K562 (cell line): ENCODE measurements around the gene TMEM178A.
"Not testable (repeated sequence)": the region's sequence is repeated elsewhere in the genome, so short reads cannot be mapped to it uniquely, and the experiment has no call there.

Source experiments
- ARID4B ChIP-seq: sonication (generic); formaldehyde crosslinking; IDR thresholded peaks from 2 replicates; pipeline ENCODE4 v1.8.0; 2022; ENCODE audit warnings: mild to moderate bottlenecking, missing genetic modification reagents
- ATF6 ChIP-seq: sonication (generic); formaldehyde crosslinking; IDR thresholded peaks from 2 replicates; pipeline ENCODE4 v1.4.0; 2020; ENCODE audit warnings: mild to moderate bottlenecking, missing genetic modification reagents
- CCAR2 ChIP-seq: fragments of 200-400 bp; formaldehyde crosslinking; IDR thresholded peaks from 2 replicates; pipeline ENCODE4 v1.6.1; 2017; ENCODE audit warnings: mild to moderate bottlenecking, low read depth, low read length
- CTBP1 ChIP-seq: fragments of 450-650 bp; IDR thresholded peaks from 2 replicates; pipeline ENCODE4 v1.6.1; 2016; ENCODE audit warnings: borderline replicate concordance
- CTCF ChIP-seq, 3 experiments: IDR thresholded peaks in 2 of 3; conservative IDR thresholded peaks in 1 of 3; 2 replicates each; pipeline ENCODE4 v1.5.1; 2011 to 2012; ENCODE audit warnings: low read length in 3 of 3, mild to moderate bottlenecking in 3 of 3, control low read depth in 2 of 3, improper control_type of control experiment in 1 of 3, inconsistent platforms in 1 of 3, low read depth in 1 of 3, mixed read lengths in 1 of 3, moderate library complexity in 1 of 3; ENCODE audit not compliant: insufficient read depth in 2 of 3
- FOXA3 ChIP-seq, 2 experiments: fragments of 450-650 bp in 1 of 2; sonication (generic) in 1 of 2; formaldehyde crosslinking; IDR thresholded peaks in 1 of 2; conservative IDR thresholded peaks in 1 of 2; 2 replicates each; pipeline versions ENCODE4 v1.4.0 to v1.8.0; 2020 to 2022; ENCODE audit warnings: mild to moderate bottlenecking in 2 of 2, missing genetic modification reagents in 1 of 2
- POLR2A ChIP-seq: fragments of 450-650 bp; conservative IDR thresholded peaks from 2 replicates; pipeline ENCODE4 v1.6.1; 2016
- PTTG1 ChIP-seq: fragments of 450-650 bp; IDR thresholded peaks from 2 replicates; pipeline ENCODE4 v1.6.1; 2016; ENCODE audit warnings: low read depth, mild to moderate bottlenecking, missing genetic modification characterization, missing compliant biosample characterization
- TAF1 ChIP-seq: IDR thresholded peaks from 2 replicates; pipeline ENCODE4 v1.6.1; 2011; ENCODE audit warnings: mild to moderate bottlenecking, low read length, moderate library complexity; ENCODE audit not compliant: insufficient read depth, control insufficient read depth, severe bottlenecking; ENCODE audit errors: extremely low read depth

DNA sequence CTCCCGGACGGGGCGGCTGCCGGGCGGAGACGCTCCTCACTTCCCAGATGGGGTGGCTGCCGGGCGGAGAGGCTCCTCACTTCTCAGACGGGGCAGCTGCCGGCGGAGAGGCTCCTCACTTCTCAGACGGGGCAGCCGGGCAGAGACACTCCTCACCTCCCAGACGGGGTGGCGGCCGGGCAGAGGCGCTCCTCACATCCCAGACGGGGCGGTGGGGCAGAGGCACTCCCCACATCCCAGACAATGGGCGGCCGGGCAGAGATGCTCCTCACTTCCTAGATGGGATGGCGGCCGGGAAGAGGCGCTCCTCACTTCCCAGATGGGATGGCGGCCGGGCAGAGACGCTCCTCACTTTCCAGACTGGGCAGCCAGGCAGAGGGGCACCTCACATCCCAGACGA lies 37.4 kb upstream of the TMEM178A start:
- not testable (repeated sequence) for TF ChIP-seq POLR2A; TAF1; ARID4B (CRISPR knock-in tag); CCAR2; CTCF (IDR thresholded peaks at IDR 0.05 in 2 of 3, conservative IDR thresholded peaks at IDR 0.05 in 1 of 3; ENCODE audit: insufficient read depth in 2 of 3, low read depth in 1 of 3, low read length in 3 of 3); FOXA3 (CRISPR knock-in tag; conservative IDR thresholded peaks at IDR 0.05 in 1 of 2, IDR thresholded peaks at IDR 0.05 in 1 of 2); ATF6 (CRISPR knock-in tag); PTTG1 (tag); CTBP1
